Testis (tissue), 2 donors: Measurements from ENCODE around the gene EBF4.

Source experiments
- CTCF ChIP-seq, 3 experiments: fragments of 450-650 bp in 2 of 3; fragments of 200-600 bp in 1 of 3; sonication (generic) in 1 of 3; IDR thresholded peaks; one replicate each; pipeline ENCODE4 v1.5.1; 2016 to 2019; ENCODE audit warnings: antibody characterized with exemption in 3 of 3, mild to moderate bottlenecking in 2 of 3, moderate library complexity in 1 of 3
- POLR2A ChIP-seq: fragments of 450-650 bp; IDR thresholded peaks from one replicate; pipeline ENCODE4 v1.6.1; 2017; ENCODE audit warnings: antibody characterized with exemption, mild to moderate bottlenecking, moderate library complexity

- TF ChIP-seq CTCF (IDR thresholded peaks at IDR 0.05), result no peak
- TF ChIP-seq POLR2A, result no peak
These were observed 2.8 kb downstream of the EBF4 start for GRCh38 chr20:2695206-2695983.
